Neural progenitor cell (in vitro differentiated cells): Measurements from ENCODE around the gene E2F8. TPM values are rescaled to one million over a fixed set of nuclear protein-coding genes. Genes with fewer than 3 reads are reported as not detected.

ENCODE experiments used
- DNase-seq: peaks from one replicate; pipeline ENCODE4 v3.0.0-alpha.2; 2016; ENCODE audit warnings: low spot score
- H2AFZ ChIP-seq: fragments of 200-600 bp; sonication (generic); replicated peaks from 2 replicates; pipeline ENCODE4 v1.6.1; 2016; ENCODE audit warnings: antibody characterized with exemption
- H3F3A ChIP-seq: fragments of 200-600 bp; sonication (generic); 2 replicates; pipeline ENCODE4 v1.6.1; 2016; ENCODE audit warnings: antibody characterized with exemption, low read depth
- H3K27ac ChIP-seq: fragments of 200-600 bp; sonication (generic); 2 replicates; pipeline ENCODE4 v1.5.1; 2016; ENCODE audit warnings: mild to moderate bottlenecking
- H3K27me3 ChIP-seq: fragments of 200-600 bp; sonication (generic); 2 replicates; pipeline ENCODE4 v1.6.1; 2016; ENCODE audit warnings: mild to moderate bottlenecking, moderate library complexity
- H3K36me3 ChIP-seq: fragments of 200-600 bp; sonication (generic); 2 replicates; pipeline ENCODE4 v1.5.1; 2016
- H3K4me1 ChIP-seq: fragments of 200-600 bp; sonication (generic); 2 replicates; pipeline ENCODE4 v1.6.1; 2016; ENCODE audit warnings: mixed run types
- H3K4me2 ChIP-seq: fragments of 200-600 bp; sonication (generic); 2 replicates; pipeline ENCODE4 v1.6.1; 2016
- H3K4me3 ChIP-seq: fragments of 200-600 bp; sonication (generic); 2 replicates; pipeline ENCODE4 v1.5.1; 2016
- H3K79me2 ChIP-seq: fragments of 200-600 bp; sonication (generic); 2 replicates; pipeline ENCODE4 v1.6.1; 2016; ENCODE audit warnings: low read depth
- H3K9ac ChIP-seq: fragments of 200-600 bp; sonication (generic); 2 replicates; pipeline ENCODE4 v1.6.1; 2016
- H3K9me3 ChIP-seq: fragments of 200-600 bp; sonication (generic); 2 replicates; pipeline ENCODE4 v1.5.1; 2016; ENCODE audit warnings: low read depth
- H4K20me1 ChIP-seq: fragments of 200-600 bp; sonication (generic); 2 replicates; pipeline ENCODE4 v1.6.1; 2016; ENCODE audit warnings: low read depth
- H3K27ac Mint-ChIP-seq: 3 replicates; pipeline ENCODE4 v1.8.0; 2021; ENCODE audit warnings: mixed read lengths
- H3K27me3 Mint-ChIP-seq: 2 replicates; pipeline ENCODE4 v1.8.0; 2022; ENCODE audit warnings: low read depth, mild to moderate bottlenecking, inconsistent platforms, moderate library complexity, mixed read lengths; ENCODE audit not compliant: insufficient read depth
- H3K36me3 Mint-ChIP-seq: 3 replicates; pipeline ENCODE4 v1.8.0; 2021; ENCODE audit warnings: mixed read lengths
- H3K4me1 Mint-ChIP-seq: 3 replicates; pipeline ENCODE4 v1.8.0; 2021; ENCODE audit warnings: mixed read lengths
- H3K4me3 Mint-ChIP-seq: 3 replicates; pipeline ENCODE4 v1.8.0; 2021; ENCODE audit warnings: mild to moderate bottlenecking, moderate library complexity, mixed read lengths
- H3K9me3 Mint-ChIP-seq: 3 replicates; pipeline ENCODE4 v1.8.0; 2020; ENCODE audit warnings: mixed read lengths
- CTCF ChIP-seq: fragments of 200-600 bp; sonication (generic); IDR thresholded peaks from 2 replicates; pipeline ENCODE4 v1.5.1; 2017; ENCODE audit warnings: antibody characterized with exemption, mild to moderate bottlenecking
- EZH2 ChIP-seq: fragments of 200-600 bp; sonication (generic); IDR thresholded peaks from 2 replicates; pipeline ENCODE4 v1.6.1; 2017; ENCODE audit warnings: antibody characterized with exemption, mild to moderate bottlenecking, moderate library complexity
- EZH2phosphoT487 ChIP-seq: fragments of 200-600 bp; sonication (generic); IDR thresholded peaks from 2 replicates; pipeline ENCODE4 v1.6.1; 2017; ENCODE audit warnings: antibody characterized with exemption
- total RNA-seq: library from RNA; depleted of rRNA; stranded (reverse); fragments of >200 nt; gene quantifications from 2 replicates; pipeline ENCODE4 v1.2.3, GENCODE V29; 2015; ENCODE audit warnings: low replicate concordance

Gene E2F8
- total RNA-seq, 1 donor from 2014 or later, result 5.7 TPM

GRCh38 chr11:19234231-19234817 lies 6.4 kb downstream of the E2F8 start:
- H3K9me3 ChIP-seq, result no peaks in the 10 kb centered on the region
- no peaks in the 10 kb centered on the region for H3K9me3 Mint-ChIP-seq
- H3K4me1 Mint-ChIP-seq, result peaks cover 10% of the 10 kb centered on the region
- H3K4me3 Mint-ChIP-seq, result no peak overlapping the region
- TF ChIP-seq EZH2 (no peak), EZH2phosphoT487 (no peak), CTCF (no peak)
- H3K4me2 ChIP-seq, result no peak overlapping the region
- no peak overlapping the region for H2AFZ ChIP-seq
- H3F3A ChIP-seq, result no peaks in the 10 kb centered on the region
- H3K4me1 ChIP-seq, result no peaks in the 10 kb centered on the region
- H3K27me3 ChIP-seq, result peaks cover under 1% of the 10 kb centered on the region
- no peak overlapping the region for H3K27ac Mint-ChIP-seq
- H3K4me3 ChIP-seq, result no peak overlapping the region
- peaks cover 5% of the 10 kb centered on the region for H3K27me3 Mint-ChIP-seq
- H3K36me3 Mint-ChIP-seq, result peaks cover 39% of the 10 kb centered on the region
- H3K9ac ChIP-seq, result no peak overlapping the region
- no peaks in the 10 kb centered on the region for H4K20me1 ChIP-seq
- H3K27ac ChIP-seq, result no peak overlapping the region
- DNase-seq, result no peak
- H3K36me3 ChIP-seq, result no peaks in the 10 kb centered on the region
- H3K79me2 ChIP-seq, result no peaks in the 10 kb centered on the region

- no peak overlapping the region for H3K27ac Mint-ChIP-seq
- H3K27me3 Mint-ChIP-seq, result peaks cover 5% of the 10 kb centered on the region
- H3K4me1 Mint-ChIP-seq, result no peaks in the 10 kb centered on the region
- DNase-seq, result no peak
- no peaks in the 10 kb centered on the region for H3K27me3 ChIP-seq
- H3K79me2 ChIP-seq, result no peaks in the 10 kb centered on the region
- H3K4me3 Mint-ChIP-seq, result no peak overlapping the region
- H3K9me3 Mint-ChIP-seq, result no peaks in the 10 kb centered on the region
- TF ChIP-seq EZH2phosphoT487, result no peak
- no peak for TF ChIP-seq EZH2
- TF ChIP-seq CTCF, result no peak
- no peaks in the 10 kb centered on the region for H4K20me1 ChIP-seq
- no peak overlapping the region for H2AFZ ChIP-seq
- H3K4me2 ChIP-seq, result no peak overlapping the region
- H3K27ac ChIP-seq, result no peak overlapping the region
- peaks cover 33% of the 10 kb centered on the region for H3K36me3 Mint-ChIP-seq
- no peaks in the 10 kb centered on the region for H3K36me3 ChIP-seq
- no peaks in the 10 kb centered on the region for H3K4me1 ChIP-seq
- H3K9ac ChIP-seq, result no peak overlapping the region
- no peaks in the 10 kb centered on the region for H3F3A ChIP-seq
- H3K9me3 ChIP-seq, result no peaks in the 10 kb centered on the region
- H3K4me3 ChIP-seq, result no peak overlapping the region
Measured at GRCh38 chr11:19232910-19233503, 7.7 kb downstream of the E2F8 start.

GRCh38 chr11:19229671-19230070 lies 11.1 kb downstream of the E2F8 start:
- Mint-ChIP-seq H3K27me3 (peaks cover 7% of the 10 kb centered on the region), H3K36me3 (peaks cover 31% of the 10 kb centered on the region), H3K27ac (no peak overlapping the region), H3K4me3 (no peak overlapping the region), H3K4me1 (no peaks in the 10 kb centered on the region), H3K9me3 (no peaks in the 10 kb centered on the region)
- H3K4me2 ChIP-seq, result no peak overlapping the region
- H3K27me3 ChIP-seq, result no peaks in the 10 kb centered on the region
- TF ChIP-seq CTCF, result no peak
- TF ChIP-seq EZH2phosphoT487, result no peak
- no peak for TF ChIP-seq EZH2
- H3K4me3 ChIP-seq, result no peak overlapping the region
- no peaks in the 10 kb centered on the region for H4K20me1 ChIP-seq
- H3F3A ChIP-seq, result no peaks in the 10 kb centered on the region
- H3K9me3 ChIP-seq, result no peaks in the 10 kb centered on the region
- DNase-seq, result no peak
- no peak overlapping the region for H3K9ac ChIP-seq
- no peaks in the 10 kb centered on the region for H3K4me1 ChIP-seq
- H3K27ac ChIP-seq, result no peak overlapping the region
- no peaks in the 10 kb centered on the region for H3K36me3 ChIP-seq
- no peak overlapping the region for H2AFZ ChIP-seq
- H3K79me2 ChIP-seq, result no peaks in the 10 kb centered on the region
